Heart right ventricle (tissue), 16 donors: ENCODE data around the gene TEX54. TPM values are rescaled to one million over a fixed set of nuclear protein-coding genes. Genes with fewer than 3 reads are reported as not detected.

Source experiments
- ATAC-seq, 8 donors: fragments of 200-7000 bp; cut with Tn5 transposase; one replicate each; pipeline ENCODE4 v1.9.1; 2020; ENCODE audit warnings: mild to moderate bottlenecking in 8 of 8, moderate library complexity in 8 of 8, moderate number of reproducible peaks in 1 of 8
- DNase-seq, 2 donors: peaks; one replicate each; pipeline ENCODE4 v3.0.0-alpha.2; 2020
- H3K27ac ChIP-seq, 10 donors: fragments of 200-600 bp; sonication (generic) in 2 of 10; one replicate each; pipeline versions ENCODE4 v1.5.0 to v1.8.0; 2020 to 2022; ENCODE audit warnings: mild to moderate bottlenecking in 3 of 10
- H3K27me3 ChIP-seq, 7 donors: fragments of 200-600 bp; one replicate each; pipeline ENCODE4 v1.8.0; 2021 to 2022; ENCODE audit warnings: mild to moderate bottlenecking in 2 of 7
- H3K36me3 ChIP-seq, 9 donors: fragments of 200-600 bp; sonication (generic) in 1 of 9; one replicate each; pipeline versions ENCODE4 v1.5.0 to v1.8.0; 2020 to 2022; ENCODE audit warnings: mild to moderate bottlenecking in 2 of 9
- H3K4me1 ChIP-seq, 9 donors: fragments of 200-600 bp; sonication (generic) in 1 of 9; one replicate each; pipeline versions ENCODE4 v1.5.0 to v1.8.0; 2020 to 2022; ENCODE audit warnings: mild to moderate bottlenecking in 4 of 9
- H3K4me3 ChIP-seq, 10 donors: fragments of 200-600 bp; sonication (generic) in 2 of 10; one replicate each; pipeline versions ENCODE4 v1.5.0 to v1.8.0; 2020 to 2022; ENCODE audit warnings: mild to moderate bottlenecking in 7 of 10, moderate library complexity in 2 of 10
- H3K9me3 ChIP-seq, 11 donors: fragments of 200-600 bp in 10 of 11; sonication (generic) in 2 of 11; one replicate each; pipeline versions ENCODE4 v1.5.0 to v1.8.0; 2013 to 2022; ENCODE audit warnings: mild to moderate bottlenecking in 2 of 11, control low read depth in 1 of 11, moderate library complexity in 1 of 11
- CTCF ChIP-seq, 9 donors: fragments of 200-600 bp; sonication (generic) in 2 of 9; IDR thresholded peaks; one replicate each; pipeline versions ENCODE4 v1.5.0 to v1.8.0; 2021 to 2022; ENCODE audit warnings: antibody characterized with exemption in 9 of 9, mild to moderate bottlenecking in 5 of 9, moderate library complexity in 1 of 9
- WGBS, 2 donors: extraction: QIAGEN DNeasy Blood & Tissue Kit; methylation state at CpG; one replicate each; pipeline ENCODE4 v1.1.7; 2013; ENCODE audit warnings: inconsistent platforms in 1 of 2; 5-methylcytosine and 5-hydroxymethylcytosine counted together
- intact Hi-C, 10 donors: fragments of 100-400 bp; cut with DNase I; formaldehyde crosslinking; loops; one replicate each; pipeline versions ENCODE4 v1.11.1 to v1.14.2; 2022
- polyA plus RNA-seq, 2 donors: library from polyadenylated mRNA; stranded (reverse); fragments of 200-250 nt; gene quantifications; one replicate each; pipeline ENCODE4 v1.2.3, GENCODE V29; 2013
- total RNA-seq, 10 donors: library from RNA; stranded (reverse); fragmentation: NEBNext Ultra II Directional in 3 of 10; extraction: Animal tissue kit (Norgen Biotek cat#: 25700) in 3 of 10; gene quantifications; one replicate each; pipeline versions ENCODE4 v1.2.1 to v1.2.4, GENCODE V29; 2021 to 2023
- donor health status: Arrhythmogenic right ventricular cardiomyopathy.
- donor health status: ischemic (EF 13 %, LVEDD 7.1; RV severe dilation, severe dysfunction).
- donor health status: healthy with polysubstance abuse.
- donor health status: DM: no; HTN: yes; CAD: no.
- donor health status: DM: no; HTN: no; CAD: no.
- donor health status: ischemic (EF 25% LVEDD 6.9; RV normal size, moderate dysfunction).
- donor health status: ischemic (EF 25% LVEDD 5.7; RV mildly dilated, moderate dysfunction).
- donor health status: healthy.
- donor health status: DM: yes; HTN: yes; CAD: no.
- donor health status: Ischemic cardiomyopathy.
- donor health status: ischemic (EF 35%, LVEDD 5.7; RV mildly dilated, moderate dysfunction).
- donor health status: nonischemic (EF 11% LVEDD 7.7; RV severe dilation, severe dysfunction).
- donor health status: DM: yes; HTN: yes; CAD: no.
- donor health status: PGD.
- donor health status: ischemic (EF 29% LVEDD 5.4; RV normal size, mild dysfunction).
- donor health status: nonischemic (EF 23%, LVEDD 6.1; RV moderate dilation, normal function).

TEX54 gene
- total and polyA plus RNA-seq, 12 donors = not detected

GRCh38 chr11:62856333-62856895, 23.8 kb upstream of the TEX54 start:
- Histone ChIP-seq H3K27ac (peak overlapping the region in 8 of 10 donors; percentile 33 to 88 (median 77)), H3K4me3 (peak overlapping the region; percentile 51 to 98 (median 68)), H3K27me3 (no peaks in the 10 kb centered on the region), H3K4me1 (peaks cover 12 to 49% (median 29%) of the 10 kb centered on the region in 9 donors), H3K36me3 (peaks cover 0 to 35% (median 27%) of the 10 kb centered on the region in 9 donors), H3K9me3 (no peaks in the 10 kb centered on the region)
- TF ChIP-seq CTCF (IDR thresholded peaks at IDR 0.05) = no peak
- 7 to 9% methylated on average over 20 of the region's 20 CpGs for WGBS, 2 donors
- intact Hi-C loops = loop anchor here in 3 of 10 donors (5.0 to 10.0 kb wide), 3 partner anchors 69 to 282 kb away; partner anchors contain the start of genes TMEM179B (in 2 of the 3), EEF1G (in 1 of the 3) and TUT1 (in 1 of the 3)
- ATAC-seq = peak in 2 of 8 donors; percentile 1
- DNase-seq = no peak

GRCh38 chr11:62855571-62856332, 23.1 kb upstream of the TEX54 start:
- intact Hi-C loops = loop anchor here in 4 of 10 donors (2.0 to 10.0 kb wide), 4 partner anchors 15 to 281 kb away; partner anchors contain the start of genes TMEM179B (in 2 of the 4), EEF1G (in 1 of the 4) and TUT1 (in 1 of the 4)
- Histone ChIP-seq H3K4me1 (peaks cover 12 to 49% (median 29%) of the 10 kb centered on the region in 9 donors), H3K9me3 (no peaks in the 10 kb centered on the region), H3K36me3 (peaks cover 0 to 39% (median 29%) of the 10 kb centered on the region in 9 donors), H3K27me3 (no peaks in the 10 kb centered on the region), H3K4me3 (peak overlapping the region; percentile 51 to 98 (median 68)), H3K27ac (peak overlapping the region; percentile 1 to 88 (median 77))
- ATAC-seq = peak; percentile 97 to 99 (median 99)
- peak; percentile 96 for DNase-seq
- TF ChIP-seq CTCF (IDR thresholded peaks at IDR 0.05) = no peak
- WGBS, 2 donors = 0% methylated on average over 54 of the region's 54 CpGs

- no peak for TF ChIP-seq CTCF (IDR thresholded peaks at IDR 0.05)
- no peaks in the 10 kb centered on the region for H3K9me3 ChIP-seq
- peak overlapping the region; percentile 51 to 98 (median 68) for H3K4me3 ChIP-seq
- ATAC-seq = peak in 3 of 8 donors; percentile 2 to 13 (median 5)
- H3K27ac ChIP-seq = peak overlapping the region; percentile 1 to 88 (median 77)
- 3 to 5% methylated on average over 15 of the region's 15 CpGs for WGBS, 2 donors
- peaks cover 0 to 39% (median 29%) of the 10 kb centered on the region in 9 donors for H3K36me3 ChIP-seq
- H3K27me3 ChIP-seq = no peaks in the 10 kb centered on the region
- intact Hi-C loops = loop anchor here in 4 of 10 donors (1.0 to 10.0 kb wide), 5 partner anchors 12 to 280 kb away; partner anchors contain the start of genes TMEM179B (in 2 of the 4), EEF1G (in 1 of the 4) and TUT1 (in 1 of the 4)
- peaks cover 12 to 49% (median 29%) of the 10 kb centered on the region in 9 donors for H3K4me1 ChIP-seq
- DNase-seq = no peak
These were observed 22.4 kb upstream of the TEX54 start for GRCh38 chr11:62854825-62855570.
